H1 (cell line): ENCODE measurements around the gene DAPK2. TPM values are rescaled to one million over a fixed set of nuclear protein-coding genes. Genes with fewer than 3 reads are reported as not detected.

ENCODE experiments used
- ASH2L ChIP-seq: fragments of 200-600, 300-600 bp; sonication (generic); IDR thresholded peaks from one replicate; pipeline ENCODE4 v1.7.1; 2017; ENCODE audit warnings: low read length
- CREB1 ChIP-seq: IDR thresholded peaks from 2 replicates; pipeline ENCODE4 v1.6.1; 2012; ENCODE audit warnings: inconsistent platforms
- JUND ChIP-seq: IDR thresholded peaks from 2 replicates; pipeline ENCODE4 v1.6.1; 2011; ENCODE audit warnings: mild to moderate bottlenecking, improper control_type of control experiment, low read length
- NRF1 ChIP-seq: IDR thresholded peaks from 2 replicates; pipeline ENCODE4 v1.6.1; 2011; ENCODE audit warnings: mild to moderate bottlenecking, low read depth, low read length, improper control_type of control experiment
- SUZ12 ChIP-seq: fragments of 200-600 bp; sonication (generic); IDR thresholded peaks from 2 replicates; pipeline ENCODE4 v1.6.1; 2012; ENCODE audit warnings: mild to moderate bottlenecking, inconsistent platforms, low read length, moderate library complexity, mixed read lengths
- YY1 ChIP-seq: IDR thresholded peaks from 2 replicates; pipeline ENCODE4 v1.6.1; 2011; ENCODE audit warnings: low read depth, mild to moderate bottlenecking, low read length
- polyA plus RNA-seq, 7 experiments: library from polyadenylated mRNA; depleted of rRNA in 3 of 7; stranded (reverse) in 5 of 7; unstranded in 2 of 7; fragments of >200 nt in 5 of 7; fragments of 200-250 nt in 2 of 7; gene quantifications; 1 replicate in 5 of 7; 2 replicates in 1 of 7; 4 replicates in 1 of 7; pipeline versions ENCODE4 v1.2.1 to v1.2.3, GENCODE V29; 2011 to 2013; ENCODE audit warnings: missing spikeins in 2 of 7, mixed read lengths in 2 of 7
- total RNA-seq: library from RNA; stranded (reverse); fragmentation: NEBNext Ultra II Directional; extraction: Animal tissue kit (Norgen Biotek cat#: 25700); gene quantifications from 2 replicates; pipeline ENCODE4 v1.2.1, GENCODE V29; 2021
- TF ChIP-seq, protein P1 (sequence below): IDR thresholded peaks from 2 replicates; pipeline ENCODE4 v1.6.1; 2012; ENCODE audit warnings: low read length, inconsistent platforms

DAPK2 gene
- total and polyA plus RNA-seq, 2 of the 8 experiments (the other 6 are each of a cell fraction or from before 2014, with no cell fraction given), result 1.8 to 2.9 TPM

DNA sequence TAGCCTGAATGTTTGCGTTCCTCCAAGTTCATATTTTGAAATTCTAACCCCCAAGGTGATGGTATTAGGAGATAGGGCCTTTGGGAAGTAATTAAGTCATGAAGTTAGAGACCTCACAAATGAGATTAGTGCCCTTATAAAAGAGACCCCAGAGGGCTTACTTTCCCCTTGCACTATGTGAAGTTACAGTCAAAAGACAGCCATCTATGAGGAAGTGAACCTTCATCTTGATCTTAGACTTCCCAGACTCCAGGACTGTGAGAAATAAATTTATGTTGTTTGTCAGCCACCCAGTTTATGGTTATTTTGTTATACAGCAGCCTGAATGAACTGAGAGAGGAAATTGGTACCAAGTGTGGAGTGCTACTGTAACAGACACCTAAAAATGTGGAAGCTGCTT, 74.4 kb downstream of the DAPK2 start (continued):
- TF ChIP-seq, protein P1, sequence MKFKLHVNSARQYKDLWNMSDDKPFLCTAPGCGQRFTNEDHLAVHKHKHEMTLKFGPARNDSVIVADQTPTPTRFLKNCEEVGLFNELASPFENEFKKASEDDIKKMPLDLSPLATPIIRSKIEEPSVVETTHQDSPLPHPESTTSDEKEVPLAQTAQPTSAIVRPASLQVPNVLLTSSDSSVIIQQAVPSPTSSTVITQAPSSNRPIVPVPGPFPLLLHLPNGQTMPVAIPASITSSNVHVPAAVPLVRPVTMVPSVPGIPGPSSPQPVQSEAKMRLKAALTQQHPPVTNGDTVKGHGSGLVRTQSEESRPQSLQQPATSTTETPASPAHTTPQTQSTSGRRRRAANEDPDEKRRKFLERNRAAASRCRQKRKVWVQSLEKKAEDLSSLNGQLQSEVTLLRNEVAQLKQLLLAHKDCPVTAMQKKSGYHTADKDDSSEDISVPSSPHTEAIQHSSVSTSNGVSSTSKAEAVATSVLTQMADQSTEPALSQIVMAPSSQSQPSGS, result no peak
- TF ChIP-seq JUND (no peak), CREB1 (no peak), ASH2L (no peak), SUZ12 (no peak), NRF1 (no peak), YY1 (no peak)
